ENCODE results near the gene MRFAP1L1. TPM values are rescaled to one million over a fixed set of nuclear protein-coding genes. Genes with fewer than 3 reads are reported as not detected.
A peak's percentile ranks its signal among the peaks of the same experiment; 100 is the strongest.
"Not testable (repeated sequence)": the region's sequence is repeated elsewhere in the genome, so short reads cannot be mapped to it uniquely, and the experiment has no call there.

The MRFAP1L1 gene
- total RNA-seq, 1 experiment from 2014 or later: 41.6 TPM

- peak; percentile 77 for DNase-seq (ENCODE audit: low spot score)
Measured at GRCh38 chr4:6689506-6689960, 20.1 kb downstream of the MRFAP1L1 start.

- DNase-seq (ENCODE audit: low spot score): peak; percentile 93
Measured at GRCh38 chr4:6688879-6689505, 20.7 kb downstream of the MRFAP1L1 start.

- peak; percentile 84 for DNase-seq (ENCODE audit: low spot score)
Measured at GRCh38 chr4:6687947-6688878, 21.5 kb downstream of the MRFAP1L1 start.

DNA sequence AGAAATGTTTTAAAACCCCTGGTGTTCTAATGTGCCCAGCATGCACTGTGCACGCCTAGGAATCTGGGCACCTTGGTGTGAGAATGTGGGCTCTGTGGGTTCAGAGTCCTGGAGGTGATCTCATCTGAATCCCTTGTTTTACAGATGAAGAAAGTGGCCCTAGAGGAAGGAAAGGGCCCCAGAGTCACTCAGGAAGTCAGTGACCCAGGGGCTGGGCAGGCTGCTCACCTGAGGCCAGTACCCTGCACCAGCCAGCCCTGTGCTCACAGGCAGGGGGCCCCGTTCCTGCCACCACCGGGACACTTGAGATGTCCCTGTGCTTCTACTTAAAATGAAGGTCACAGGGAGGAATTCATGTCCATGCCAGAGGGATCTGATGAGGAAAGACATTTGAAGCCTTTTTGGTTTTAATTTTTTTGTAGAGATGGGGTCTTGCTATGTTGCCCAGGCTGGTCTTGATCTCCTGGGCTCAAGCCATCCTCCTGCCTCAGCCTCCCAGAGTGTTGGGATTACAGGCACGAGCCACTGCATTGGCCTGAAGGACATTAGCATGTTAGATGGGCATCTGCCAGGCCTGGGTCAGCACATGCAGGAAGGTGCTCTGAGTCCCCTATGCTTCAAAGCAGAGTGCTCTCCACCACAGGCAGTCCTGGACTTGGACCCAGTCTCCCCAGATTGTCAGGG is 23.4 kb downstream of the MRFAP1L1 start:
- no peak for DNase-seq (ENCODE audit: low spot score)

DNA sequence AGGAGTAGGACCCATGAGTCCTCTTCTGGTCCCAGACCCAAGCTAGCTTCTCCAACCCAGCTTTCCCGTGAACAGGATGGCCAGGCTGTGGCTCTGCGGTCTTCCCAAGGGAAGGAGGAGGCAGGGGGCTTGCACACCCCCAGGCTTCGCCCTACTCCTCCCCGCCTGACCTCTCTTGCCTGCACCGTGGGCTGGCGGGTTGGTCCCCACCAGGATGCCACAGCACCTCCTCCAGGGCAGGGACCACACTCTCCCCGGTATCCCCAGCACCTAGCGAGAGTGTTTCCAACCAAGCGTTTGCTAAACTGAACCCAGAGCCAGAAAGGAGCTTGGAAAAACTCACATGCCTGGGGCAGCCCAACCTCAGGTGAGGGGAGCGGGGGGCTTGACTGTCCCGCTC is 25.0 kb downstream of the MRFAP1L1 start:
- DNase-seq (ENCODE audit: low spot score): no peak

GRCh38 chr4:6682862-6683590 is 26.6 kb downstream of the MRFAP1L1 start:
- DNase-seq (ENCODE audit: low spot score): no peak

GRCh38 chr4:6681191-6681590 is 28.5 kb downstream of the MRFAP1L1 start:
- DNase-seq (ENCODE audit: low spot score): no peak

DNA sequence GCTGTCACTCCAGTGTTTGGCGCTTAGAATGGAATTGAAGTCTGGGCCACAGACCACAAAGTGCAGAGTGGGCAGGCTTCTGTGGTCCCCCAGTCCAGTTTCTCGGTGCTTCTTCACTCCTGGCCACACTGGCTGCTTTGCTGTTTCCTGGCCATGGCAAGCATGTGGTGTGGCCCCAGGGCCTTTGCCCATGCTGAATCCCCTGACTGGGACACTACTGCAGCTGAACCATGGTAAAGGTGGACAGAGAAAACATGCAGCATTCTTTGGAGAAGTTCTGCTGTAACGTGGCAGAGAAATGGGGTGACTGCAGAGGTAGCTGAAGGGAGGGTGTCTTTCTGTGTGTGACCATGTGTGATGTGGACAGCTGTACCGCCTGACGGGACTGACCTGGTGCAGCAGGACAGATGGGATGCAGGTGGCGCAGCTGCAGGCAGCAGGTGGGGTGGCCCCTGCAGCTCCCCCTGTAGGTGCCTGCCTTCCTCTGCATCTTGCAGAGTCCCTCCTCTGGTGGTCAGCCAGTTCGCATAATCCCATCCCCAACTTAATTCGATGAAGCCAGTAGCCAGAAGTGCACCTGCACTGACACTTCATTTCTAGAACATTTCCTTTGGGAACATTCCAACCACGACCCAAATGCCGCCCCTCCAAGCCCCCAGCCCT is 29.2 kb downstream of the MRFAP1L1 start:
- DNase-seq (ENCODE audit: low spot score): no peak

GRCh38 chr4:6676722-6677558 is 32.7 kb downstream of the MRFAP1L1 start:
- DNase-seq (ENCODE audit: low spot score): no peak

GRCh38 chr4:6674500-6675149 is 35.0 kb downstream of the MRFAP1L1 start:
- DNase-seq (ENCODE audit: low spot score): peak; percentile 81

GRCh38 chr4:6673660-6674499 is 35.8 kb downstream of the MRFAP1L1 start:
- DNase-seq (ENCODE audit: low spot score): peak; percentile 93

GRCh38 chr4:6673191-6673659 is 36.4 kb downstream of the MRFAP1L1 start:
- peak; percentile 56 for DNase-seq (ENCODE audit: low spot score)

- DNase-seq (ENCODE audit: low spot score): not testable (repeated sequence)
Measured at GRCh38 chr4:6672541-6673190, 37.0 kb downstream of the MRFAP1L1 start.

GRCh38 chr4:6672131-6672530 is 37.5 kb downstream of the MRFAP1L1 start:
- no peak for DNase-seq (ENCODE audit: low spot score)

GRCh38 chr4:6671648-6672047 is 38.0 kb downstream of the MRFAP1L1 start:
- no peak for DNase-seq (ENCODE audit: low spot score)

- peak; percentile 26 for DNase-seq (ENCODE audit: low spot score)
Measured at GRCh38 chr4:6668391-6668790, 41.3 kb downstream of the MRFAP1L1 start.

DNA sequence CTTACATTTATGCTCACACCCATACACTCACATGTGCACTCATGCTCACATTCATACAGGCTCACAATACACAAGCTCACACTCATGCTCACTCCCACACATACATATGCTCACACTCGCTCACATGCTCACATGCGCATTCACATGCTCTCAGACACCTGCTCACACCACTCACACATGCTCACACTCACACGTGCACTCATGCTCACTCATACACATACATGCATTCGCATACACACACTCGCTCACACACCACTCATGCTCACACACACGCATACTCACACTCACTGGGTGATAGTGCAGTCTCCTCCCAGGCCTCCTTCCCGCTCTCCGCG is 44.4 kb downstream of the MRFAP1L1 start:
- no peak for DNase-seq (ENCODE audit: low spot score)
